A549 (cell line): ENCODE results near the gene HEXD.

Experiments
- CEBPB ChIP-seq, 2 experiments: fragments of >200 bp in 1 of 2; sonication (Bioruptor Twin) in 1 of 2; formaldehyde crosslinking in 1 of 2; IDR thresholded peaks; 2 replicates each; pipeline ENCODE4 v1.6.1; 2012 to 2016
- CHD2 ChIP-seq: fragments of 150-350 bp; IDR thresholded peaks from 2 replicates; pipeline ENCODE4 v1.6.1; 2014; ENCODE audit warnings: low read length; ENCODE audit not compliant: partially characterized antibody
- CTCF ChIP-seq: fragments of >200 bp; sonication (Bioruptor Twin); formaldehyde crosslinking; IDR thresholded peaks from 3 replicates; pipeline ENCODE4 v1.5.1; 2016
- HOXA7 ChIP-seq: fragments of 250-450 bp; sonication (Bioruptor Pico); IDR thresholded peaks from 2 replicates; pipeline ENCODE4 v1.5.0; 2020; ENCODE audit warnings: mild to moderate bottlenecking, moderate library complexity
- JUNB ChIP-seq: fragments of >200 bp; sonication (Bioruptor Twin); formaldehyde crosslinking; IDR thresholded peaks from 2 replicates; pipeline ENCODE4 v1.6.1; 2016
- POLR2A ChIP-seq: IDR thresholded peaks from 2 replicates; pipeline ENCODE4 v1.6.1; 2012; ENCODE audit warnings: mild to moderate bottlenecking, low read length
- RAD21 ChIP-seq, 2 experiments: fragments of >200 bp in 1 of 2; sonication (Bioruptor Twin) in 1 of 2; formaldehyde crosslinking in 1 of 2; IDR thresholded peaks in 1 of 2; conservative IDR thresholded peaks in 1 of 2; 2 replicates in 1 of 2; 3 replicates in 1 of 2; pipeline ENCODE4 v1.6.1; 2012 to 2018; ENCODE audit warnings: inconsistent platforms in 1 of 2
- RARB ChIP-seq: fragments of 250-450 bp; sonication (Bioruptor Pico); IDR thresholded peaks from 2 replicates; pipeline ENCODE4 v1.8.0; 2021; ENCODE audit warnings: mild to moderate bottlenecking, moderate library complexity
- REST ChIP-seq: fragments of 200-600 bp; sonication (generic); IDR thresholded peaks from 2 replicates; pipeline ENCODE4 v1.6.1; 2016; ENCODE audit warnings: antibody characterized with exemption, mild to moderate bottlenecking, moderate library complexity
- RFX5 ChIP-seq: fragments of 450-650 bp; IDR thresholded peaks from 2 replicates; pipeline ENCODE4 v1.7.1; 2014; ENCODE audit warnings: antibody characterized with exemption, mild to moderate bottlenecking, moderate library complexity
- RNF2 ChIP-seq: fragments of 200-600 bp; sonication (generic); IDR thresholded peaks from 2 replicates; pipeline ENCODE4 v1.6.1; 2016; ENCODE audit warnings: low read depth, mild to moderate bottlenecking, antibody characterized with exemption, moderate library complexity, borderline replicate concordance
- TP53 ChIP-seq: fragments of 250-450 bp; sonication (Bioruptor Pico); IDR thresholded peaks from 2 replicates; pipeline ENCODE4 v1.5.0; 2021; ENCODE audit warnings: mild to moderate bottlenecking, moderate library complexity

- TF ChIP-seq CTCF, result no peak
- no peak for TF ChIP-seq POLR2A
- no peak for TF ChIP-seq RAD21 (conservative IDR thresholded peaks at IDR 0.05 in 1 of 2, IDR thresholded peaks at IDR 0.05 in 1 of 2)
- no peak for TF ChIP-seq REST
- no peak for TF ChIP-seq JUNB
- no peak for TF ChIP-seq TP53 (CRISPR knock-in tag)
- no peak for TF ChIP-seq RNF2
- TF ChIP-seq HOXA7, result no peak
- TF ChIP-seq CHD2, result no peak
- no peak for TF ChIP-seq RFX5
- no peak for TF ChIP-seq CEBPB (IDR thresholded peaks at IDR 0.05)
- no peak for TF ChIP-seq RARB (CRISPR knock-in tag)
Measured at GRCh38 chr17:82416264-82416663, 1.9 kb upstream of the HEXD start.
